Stomach (tissue), 19 donors: ENCODE data around the gene PWP2. TPM values are rescaled to one million over a fixed set of nuclear protein-coding genes. Genes with fewer than 3 reads are reported as not detected.
A peak's percentile ranks its signal among the peaks of the same experiment; 100 is the strongest.
"Not testable (repeated sequence)": the region's sequence is repeated elsewhere in the genome, so short reads cannot be mapped to it uniquely, and the experiment has no call there.

Source experiments
- DNase-seq, 2 donors: peaks; one replicate each; pipeline versions ENCODE4 v3.0.0 to v3.0.0-alpha.2; 2013 to 2019
- H3K27ac ChIP-seq, 5 donors: fragments of 200-600 bp in 4 of 5; sonication (generic) in 4 of 5; one replicate each; pipeline ENCODE4 v1.5.1; 2013 to 2019; ENCODE audit warnings: mild to moderate bottlenecking in 1 of 5, moderate library complexity in 1 of 5
- H3K27me3 ChIP-seq, 3 donors: fragments of 200-600 bp; sonication (generic); one replicate each; pipeline ENCODE4 v1.5.1; 2017 to 2019; ENCODE audit warnings: mixed run types in 1 of 3
- H3K36me3 ChIP-seq, 4 donors: fragments of 200-600 bp; sonication (generic); 1 replicate in 3 of 4; 2 replicates in 1 of 4; pipeline ENCODE4 v1.5.1; 2016 to 2019
- H3K4me1 ChIP-seq, 4 donors: fragments of 200-600 bp; sonication (generic); one replicate each; pipeline ENCODE4 v1.5.1; 2016 to 2019
- H3K4me3 ChIP-seq, 4 donors: fragments of 200-600 bp; sonication (generic) in 3 of 4; one replicate each; pipeline ENCODE4 v1.5.1; 2016 to 2019; ENCODE audit warnings: mild to moderate bottlenecking in 1 of 4
- H3K9me3 ChIP-seq, 4 donors: fragments of 200-600 bp; sonication (generic); one replicate each; pipeline ENCODE4 v1.5.1; 2016 to 2019
- CTCF ChIP-seq, 7 experiments: fragments of 450-650 bp in 4 of 7; fragments of 200-600 bp in 3 of 7; sonication (generic) in 3 of 7; IDR thresholded peaks; one replicate each; pipeline ENCODE4 v1.5.1; 2016 to 2019; ENCODE audit warnings: antibody characterized with exemption in 7 of 7, control low read depth in 2 of 7, mild to moderate bottlenecking in 1 of 7
- EP300 ChIP-seq: sonication (generic); formaldehyde crosslinking; IDR thresholded peaks from one replicate; pipeline ENCODE4 v1.6.1; 2017; ENCODE audit warnings: antibody characterized with exemption
- POLR2A ChIP-seq, 4 donors: fragments of 450-650 bp; IDR thresholded peaks; one replicate each; pipeline ENCODE4 v1.6.1; 2016; ENCODE audit warnings: antibody characterized with exemption in 4 of 4, control low read depth in 2 of 4, mild to moderate bottlenecking in 1 of 4, moderate library complexity in 1 of 4
- POLR2AphosphoS5 ChIP-seq, 3 donors: sonication (generic); formaldehyde crosslinking; IDR thresholded peaks; one replicate each; pipeline ENCODE4 v1.6.1; 2016; ENCODE audit warnings: antibody characterized with exemption in 3 of 3
- WGBS, 5 donors: extraction: QIAGEN DNeasy Blood & Tissue Kit in 3 of 5; methylation state at CpG; one replicate each; pipeline versions ENCODE4 v1.1.5 to v1.1.7; 2013 to 2018; 5-methylcytosine and 5-hydroxymethylcytosine counted together
- intact Hi-C: fragments of 100-400 bp; cut with DNase I; formaldehyde crosslinking; loops from one replicate; pipeline ENCODE4 v1.15.1; 2023; ENCODE audit warnings: low total_unique reads
- long read RNA-seq, 10 donors: transcript quantifications; one replicate each; lab custom pipeline, GENCODE V29; 2026
- polyA plus RNA-seq, 3 donors: library from polyadenylated mRNA; stranded (reverse); fragments of 200-250 nt; gene quantifications; one replicate each; pipeline ENCODE4 v1.2.3, GENCODE V29; 2013
- total RNA-seq, 5 donors: library from RNA; depleted of rRNA; stranded (reverse); fragments of >200 nt; gene quantifications; one replicate each; pipeline versions ENCODE4 v1.1.0 to v1.2.3, GENCODE V29; 2014 to 2016
- donor health status: healthy with polysubstance abuse.
- donor health status: Bipolar disorder and iron deficiency.
- donor health status: healthy.

The PWP2 gene
- total RNA-seq, result 10 to 100 TPM in 2 of 5 donors, 1 to 10 TPM in 2, not detected in 1; 4.6 to 29.2 (median 14.7) TPM
- polyA plus RNA-seq, result 10 to 100 TPM in 1 of 3 donors, 1 to 10 TPM in 2; 2.4 to 15.3 (median 6.3) TPM
- long read RNA-seq, donor 1, result 0 reads
- long read RNA-seq, donor 2, result 0 reads
- long read RNA-seq, donor 3, partial matches to known transcripts, result 0 of 1 reads
- long read RNA-seq, donor 3, other reads (novel, unspliced or antisense), result 0 of 1 reads
- long read RNA-seq, donor 4, result 0 reads
- long read RNA-seq, donor 5, result 0 reads
- long read RNA-seq, donor 6, result 0 reads
- long read RNA-seq, donor 7, partial matches to known transcripts, result 0 of 2 reads
- long read RNA-seq, donor 7, other reads (novel, unspliced or antisense), result 0 of 2 reads
- long read RNA-seq, donor 8, partial matches to known transcripts, result 0 of 2 reads
- long read RNA-seq, donor 8, other reads (novel, unspliced or antisense), result 0 of 2 reads
- long read RNA-seq, donor 9, result 0 reads
- long read RNA-seq, donor 10, result 0 reads

DNA sequence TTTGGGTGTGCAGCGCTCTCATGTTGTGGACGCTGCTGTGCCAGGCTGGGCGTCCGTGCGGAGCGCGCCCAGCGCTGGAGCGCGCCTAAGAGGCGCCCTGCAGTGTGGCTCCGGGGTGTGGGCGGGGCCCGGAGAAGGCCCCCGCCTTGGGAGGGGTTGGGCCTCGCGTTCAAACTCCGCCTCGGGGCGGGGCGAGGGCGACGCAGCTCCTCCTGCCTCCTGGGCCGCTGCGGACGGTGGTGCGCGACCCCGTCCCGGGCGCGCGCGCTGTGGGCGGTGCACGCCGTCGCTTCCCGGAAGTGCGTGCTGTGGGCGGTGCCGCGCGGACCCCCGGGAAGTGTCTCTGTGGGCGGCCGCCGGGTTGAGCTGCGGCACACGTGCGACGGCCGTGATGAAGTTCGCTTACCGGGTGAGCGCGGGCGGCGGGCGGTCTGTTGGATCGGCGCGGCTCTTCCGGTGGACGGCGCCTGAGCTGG, at the start of gene PWP2:
Gene PWP2, plus strand, starts transcription at position 374 of the 476 bp plus-strand sequence. Its CDS starts 18 bp downstream, at position 392.
- H3K36me3 ChIP-seq, intact Hi-C loops, H3K27me3 ChIP-seq, H3K4me1 ChIP-seq, H3K9me3 ChIP-seq: not testable (repeated sequence)
- H3K4me3 ChIP-seq, result peak within 1 kb of the TSS; percentile 34 to 51 (median 42)
- 1 to 2% (median 2%) methylated on average over 9 to 22 of the region's 66 CpGs; no CpG with 5 or more reads in 2 of the 5 donors for WGBS, 5 donors
- DNase-seq, result peak; percentile 24 to 40
- peak within 1 kb of the TSS in 4 of 5 donors; percentile 14 to 71 (median 62) for H3K27ac ChIP-seq

- TF ChIP-seq EP300, result no peak
- no peak for TF ChIP-seq CTCF (IDR thresholded peaks at IDR 0.05)
- no peak for TF ChIP-seq POLR2A (IDR thresholded peaks at IDR 0.05)
- no peak for TF ChIP-seq POLR2AphosphoS5 (IDR thresholded peaks at IDR 0.05)
- WGBS, 5 donors, result 88 to 96% (median 92%) methylated on average over 15 of the region's 15 CpGs
- H3K4me1 ChIP-seq, result peaks cover 0 to 6% (median 2%) of the 10 kb centered on the region in 4 donors
- intact Hi-C loops, result no loop called here
- H3K27me3 ChIP-seq, result no peaks in the 10 kb centered on the region
- H3K4me3 ChIP-seq, result no peak overlapping the region
- no peak overlapping the region for H3K27ac ChIP-seq
- H3K9me3 ChIP-seq, result no peaks in the 10 kb centered on the region
- H3K36me3 ChIP-seq, result peaks cover 29 to 90% (median 86%) of the 10 kb centered on the region in 4 donors
- DNase-seq, result no peak
Measured at GRCh38 chr21:44057960-44058651, 49.1 kb upstream of the PWP2 start.

DNA sequence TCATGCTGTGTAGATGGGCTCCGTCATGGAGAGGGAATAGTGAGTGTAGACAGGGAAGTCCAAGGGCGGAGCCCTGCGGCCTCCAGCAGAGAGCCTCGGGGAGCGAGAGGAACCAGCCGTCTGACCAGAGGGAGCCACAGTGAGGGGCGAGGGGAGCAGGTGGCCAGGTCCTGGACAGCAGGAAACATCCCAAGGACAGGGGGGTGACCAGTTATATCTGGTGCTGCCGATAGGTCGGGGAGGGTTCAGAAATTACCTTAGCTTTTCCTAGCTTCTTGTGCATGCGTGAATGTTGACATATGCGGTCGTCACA, 48.6 kb upstream of the PWP2 start:
- Histone ChIP-seq H3K27ac (no peak overlapping the region), H3K4me1 (peaks cover 0 to 6% (median 0%) of the 10 kb centered on the region in 4 donors), H3K4me3 (no peak overlapping the region), H3K9me3 (no peaks in the 10 kb centered on the region), H3K36me3 (peaks cover 34 to 92% (median 89%) of the 10 kb centered on the region in 4 donors), H3K27me3 (no peaks in the 10 kb centered on the region)
- 89 to 95% (median 91%) methylated on average over 12 of the region's 12 CpGs for WGBS, 5 donors
- no peak for TF ChIP-seq POLR2A (IDR thresholded peaks at IDR 0.05)
- no peak for TF ChIP-seq POLR2AphosphoS5 (IDR thresholded peaks at IDR 0.05)
- no peak for TF ChIP-seq EP300
- TF ChIP-seq CTCF (IDR thresholded peaks at IDR 0.05), result no peak
- intact Hi-C loops, result no loop called here
- DNase-seq, result no peak

DNA sequence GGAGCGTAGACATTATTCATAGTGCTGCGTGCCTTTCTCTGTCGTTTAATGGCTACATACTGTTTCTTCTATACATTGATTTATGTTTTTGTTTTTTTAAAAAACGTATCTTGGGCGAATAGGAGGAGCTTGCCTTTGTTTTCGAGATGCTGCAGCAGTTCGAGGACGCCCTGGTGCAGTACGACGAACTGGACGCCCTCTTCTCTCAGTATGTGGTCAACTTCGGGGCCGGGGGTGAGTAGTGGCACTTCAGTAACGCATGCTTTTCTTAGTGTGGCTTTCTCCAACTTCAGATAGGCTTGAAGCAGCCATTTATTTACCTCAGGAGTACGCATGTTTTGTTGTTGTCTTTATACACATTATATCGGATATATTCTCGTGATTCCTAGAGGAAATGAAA, 48.2 kb upstream of the PWP2 start:
- no peaks in the 10 kb centered on the region for H3K9me3 ChIP-seq
- H3K27ac ChIP-seq, result no peak overlapping the region
- H3K4me1 ChIP-seq, result peaks cover 0 to 6% (median 0%) of the 10 kb centered on the region in 4 donors
- H3K27me3 ChIP-seq, result no peaks in the 10 kb centered on the region
- no peak for DNase-seq
- intact Hi-C loops, result no loop called here
- TF ChIP-seq CTCF (IDR thresholded peaks at IDR 0.05), result no peak
- no peak for TF ChIP-seq POLR2A (IDR thresholded peaks at IDR 0.05)
- TF ChIP-seq EP300, result no peak
- TF ChIP-seq POLR2AphosphoS5 (IDR thresholded peaks at IDR 0.05), result no peak
- H3K4me3 ChIP-seq, result no peak overlapping the region
- 89 to 92% (median 90%) methylated on average over 17 of the region's 17 CpGs for WGBS, 5 donors
- peaks cover 38 to 92% (median 91%) of the 10 kb centered on the region in 4 donors for H3K36me3 ChIP-seq
